Lung (tissue), 12 donors: ENCODE measurements around the gene PHETA2. TPM values are rescaled to one million over a fixed set of nuclear protein-coding genes. Genes with fewer than 3 reads are reported as not detected.

Source experiments
- ATAC-seq: fragments of 200-7000 bp; cut with Tn5 transposase; one replicate; pipeline ENCODE4 v1.9.1; 2020; ENCODE audit warnings: moderate number of reproducible peaks; ENCODE audit not compliant: insufficient read depth, low FRiP score
- DNase-seq, 3 donors: peaks; one replicate each; pipeline ENCODE4 v3.0.0-alpha.2; 2013 to 2017
- H3K27ac ChIP-seq, 2 donors: one replicate each; pipeline ENCODE4 v1.5.1; 2013; ENCODE audit warnings: mild to moderate bottlenecking in 2 of 2, moderate library complexity in 2 of 2, control low read depth in 1 of 2, inconsistent platforms in 1 of 2, low read depth in 1 of 2, low read length in 1 of 2
- H3K27me3 ChIP-seq, 3 donors: one replicate each; pipeline ENCODE4 v1.5.1; 2013; ENCODE audit warnings: low read length in 2 of 3; ENCODE audit not compliant: control insufficient read depth in 3 of 3, insufficient read depth in 3 of 3
- H3K36me3 ChIP-seq, 4 donors: one replicate each; pipeline ENCODE4 v1.5.1; 2013; ENCODE audit warnings: low read length in 4 of 4, mild to moderate bottlenecking in 1 of 4, moderate library complexity in 1 of 4; ENCODE audit not compliant: control insufficient read depth in 4 of 4, insufficient read depth in 4 of 4
- H3K4me1 ChIP-seq, 5 donors: one replicate each; pipeline ENCODE4 v1.5.1; 2013; ENCODE audit warnings: low read length in 5 of 5, mild to moderate bottlenecking in 2 of 5, moderate library complexity in 1 of 5; ENCODE audit not compliant: control insufficient read depth in 5 of 5, insufficient read depth in 5 of 5
- H3K4me3 ChIP-seq: one replicate; pipeline ENCODE4 v1.5.1; 2013; ENCODE audit warnings: mild to moderate bottlenecking, control low read depth, moderate library complexity
- H3K9ac ChIP-seq, 2 donors: one replicate each; pipeline ENCODE4 v1.5.1; 2013; ENCODE audit warnings: low read length in 2 of 2, control low read depth in 1 of 2; ENCODE audit not compliant: insufficient read depth in 1 of 2
- H3K9me3 ChIP-seq, 4 donors: one replicate each; pipeline ENCODE4 v1.5.1; 2013; ENCODE audit warnings: low read length in 3 of 4, mild to moderate bottlenecking in 1 of 4, moderate library complexity in 1 of 4; ENCODE audit not compliant: control insufficient read depth in 4 of 4, insufficient read depth in 3 of 4
- WGBS, 2 donors: extraction: QIAGEN DNeasy Blood & Tissue Kit; methylation state at CpG; one replicate each; pipeline ENCODE4 v1.1.7; 2013; 5-methylcytosine and 5-hydroxymethylcytosine counted together
- polyA plus RNA-seq, 2 donors: library from polyadenylated mRNA; stranded (reverse); fragments of 200-250 nt; gene quantifications; one replicate each; pipeline ENCODE4 v1.2.1, GENCODE V29; 2013
- total RNA-seq, 2 donors: library from RNA; depleted of rRNA in 1 of 2; stranded (reverse); fragments of >200 nt in 1 of 2; gene quantifications; one replicate each; pipeline ENCODE4 v1.2.1, GENCODE V29; 2014 to 2021
- TF ChIP-seq, protein P1 (sequence below): IDR thresholded peaks from 2 replicates; pipeline ENCODE4 v1.5.1; 2012; ENCODE audit warnings: mild to moderate bottlenecking; ENCODE audit errors: control extremely low read depth, extremely low read depth
- donor health status: control.
- donor health status: control.
- donor health status: Bipolar disorder and iron deficiency.
- donor health status: healthy.
- donor health status: DM: yes; HTN: yes; CAD: no.

The PHETA2 gene
- total and polyA plus RNA-seq, 4 donors: 11.8 to 18.1 (median 13.5) TPM

DNA sequence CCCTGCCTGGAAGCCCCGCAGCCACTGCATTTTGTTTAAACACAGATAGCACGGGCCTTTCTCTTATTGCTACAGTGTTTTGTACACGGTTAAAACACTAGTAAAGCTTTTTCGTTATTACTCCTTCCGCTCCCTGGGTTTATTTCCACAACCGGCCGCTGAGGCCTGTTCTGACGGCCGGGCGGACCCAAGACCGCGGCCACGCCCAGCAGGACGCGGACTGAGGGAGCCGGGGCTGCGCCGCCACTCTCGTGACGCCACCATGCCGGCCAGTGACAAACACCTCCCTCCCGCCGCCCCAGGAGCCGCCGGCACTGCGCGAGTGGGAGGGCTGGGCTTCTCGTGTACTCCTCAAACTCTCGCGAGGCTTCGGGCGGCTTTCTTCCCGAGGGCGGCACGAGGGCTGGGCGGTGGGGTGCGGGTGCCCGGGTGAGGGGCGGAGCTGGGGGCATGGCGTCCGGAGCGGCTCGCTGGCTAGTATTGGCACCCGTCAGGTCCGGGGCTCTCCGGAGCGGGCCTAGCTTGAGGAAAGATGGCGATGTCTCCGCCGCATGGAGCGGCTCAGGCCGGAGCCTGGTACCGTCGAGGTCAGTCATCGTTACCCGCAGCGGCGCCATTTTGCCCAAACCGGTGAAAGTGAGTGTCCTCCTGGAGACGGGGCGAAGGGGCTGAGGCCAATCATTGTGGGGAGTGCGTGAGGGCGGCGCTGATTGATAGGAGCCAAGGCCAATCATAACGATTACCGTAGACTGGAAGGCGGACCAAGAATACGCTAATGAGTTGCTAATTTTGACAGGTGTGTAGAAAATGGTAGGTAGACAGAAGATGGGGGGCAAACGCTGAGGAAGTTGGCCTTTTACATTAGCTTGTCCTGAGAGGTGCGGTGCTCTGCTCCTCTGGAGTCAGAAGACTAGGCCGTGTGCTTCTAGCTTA is 5.5 kb downstream of the PHETA2 start, which contains the start of gene SMDT1:
TSS of gene SMDT1 (plus strand) at position 382 of the 933 bp plus-strand sequence. CDS start at position 451, 69 bp downstream.
- Histone ChIP-seq H3K4me3 (peak within 1 kb of the TSS; percentile 71), H3K9me3 (no peaks in the 10 kb centered on the region), H3K27ac (peak within 1 kb of the TSS; percentile 95 to 98), H3K9ac (peak within 1 kb of the TSS; percentile 83 to 89), H3K27me3 (no peaks in the 10 kb centered on the region), H3K4me1 (peaks cover 11 to 35% (median 17%) of the 10 kb centered on the region in 5 donors), H3K36me3 (peaks cover 12 to 23% (median 19%) of the 10 kb centered on the region in 4 donors)
- ATAC-seq (peak; percentile 96), DNase-seq (peak; percentile 99)
- TF ChIP-seq, protein P1, sequence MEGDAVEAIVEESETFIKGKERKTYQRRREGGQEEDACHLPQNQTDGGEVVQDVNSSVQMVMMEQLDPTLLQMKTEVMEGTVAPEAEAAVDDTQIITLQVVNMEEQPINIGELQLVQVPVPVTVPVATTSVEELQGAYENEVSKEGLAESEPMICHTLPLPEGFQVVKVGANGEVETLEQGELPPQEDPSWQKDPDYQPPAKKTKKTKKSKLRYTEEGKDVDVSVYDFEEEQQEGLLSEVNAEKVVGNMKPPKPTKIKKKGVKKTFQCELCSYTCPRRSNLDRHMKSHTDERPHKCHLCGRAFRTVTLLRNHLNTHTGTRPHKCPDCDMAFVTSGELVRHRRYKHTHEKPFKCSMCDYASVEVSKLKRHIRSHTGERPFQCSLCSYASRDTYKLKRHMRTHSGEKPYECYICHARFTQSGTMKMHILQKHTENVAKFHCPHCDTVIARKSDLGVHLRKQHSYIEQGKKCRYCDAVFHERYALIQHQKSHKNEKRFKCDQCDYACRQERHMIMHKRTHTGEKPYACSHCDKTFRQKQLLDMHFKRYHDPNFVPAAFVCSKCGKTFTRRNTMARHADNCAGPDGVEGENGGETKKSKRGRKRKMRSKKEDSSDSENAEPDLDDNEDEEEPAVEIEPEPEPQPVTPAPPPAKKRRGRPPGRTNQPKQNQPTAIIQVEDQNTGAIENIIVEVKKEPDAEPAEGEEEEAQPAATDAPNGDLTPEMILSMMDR: no peak
- WGBS, 2 donors: 0% methylated on average over 68 to 71 of the region's 71 CpGs

DNA sequence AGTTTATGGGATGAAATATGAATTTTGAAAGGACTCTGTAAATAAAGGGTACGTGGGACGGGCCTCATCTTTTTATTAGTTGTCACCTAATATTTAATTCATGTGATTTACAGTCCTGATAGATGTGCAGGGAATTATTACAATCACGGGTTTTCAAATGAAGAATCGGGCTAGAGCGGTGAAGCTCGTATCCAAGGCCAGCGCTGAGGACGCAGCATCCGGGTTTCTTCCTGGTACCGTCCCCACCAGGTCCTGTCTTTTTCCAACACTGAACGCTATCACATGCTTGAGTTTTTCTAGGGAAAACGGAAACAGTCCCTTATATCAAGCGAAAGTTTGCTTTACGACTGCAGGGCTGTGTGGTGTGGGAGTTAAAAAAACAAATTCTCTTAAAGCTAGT is 6.2 kb downstream of the PHETA2 start:
- Histone ChIP-seq H3K36me3 (peaks cover 15 to 26% (median 23%) of the 10 kb centered on the region in 4 donors), H3K27me3 (no peaks in the 10 kb centered on the region), H3K9ac (peak overlapping the region in 1 of 2 donors; percentile 89), H3K4me3 (peak overlapping the region; percentile 71), H3K9me3 (no peaks in the 10 kb centered on the region), H3K4me1 (peaks cover 7 to 28% (median 14%) of the 10 kb centered on the region in 5 donors), H3K27ac (peak overlapping the region; percentile 91 to 95)
- TF ChIP-seq, protein P1: no peak
- DNase-seq: peak in 2 of 3 donors; percentile 57 to 61
- 1 to 3% methylated on average over 14 of the region's 14 CpGs for WGBS, 2 donors
- ATAC-seq: no peak

DNA sequence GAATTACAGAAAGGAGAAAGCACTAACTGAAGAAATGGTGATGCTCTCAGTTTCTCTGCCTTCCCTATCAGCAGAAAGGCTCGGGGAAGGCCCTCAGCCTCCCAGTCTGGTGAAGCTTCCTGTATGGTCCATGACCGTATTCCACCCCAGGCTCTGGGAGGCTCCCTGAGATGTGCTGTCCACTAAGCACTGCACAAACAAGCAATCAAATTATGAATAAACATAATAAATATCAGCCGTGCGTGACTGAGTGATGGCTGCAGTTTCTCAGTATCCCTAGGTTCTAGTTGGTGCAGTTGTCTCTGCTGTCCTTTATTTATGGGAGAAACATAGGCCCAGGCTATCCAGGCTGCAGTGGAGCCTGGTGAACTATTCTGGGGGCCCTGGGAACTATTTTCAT is 9.1 kb downstream of the PHETA2 start:
- TF ChIP-seq, protein P1: no peak
- Histone ChIP-seq H3K4me1 (peaks cover 4 to 21% (median 9%) of the 10 kb centered on the region in 5 donors), H3K36me3 (peaks cover 22 to 36% (median 29%) of the 10 kb centered on the region in 4 donors), H3K27ac (no peak overlapping the region), H3K9ac (no peak overlapping the region), H3K9me3 (no peaks in the 10 kb centered on the region), H3K4me3 (no peak overlapping the region), H3K27me3 (no peaks in the 10 kb centered on the region)
- 93 to 95% methylated on average over 4 of the region's 4 CpGs for WGBS, 2 donors
- DNase-seq (no peak), ATAC-seq (no peak)
